AG09309 (cell line): ENCODE results near the gene PIGZ.

Experiments used
- DNase-seq: peaks from one replicate; pipeline ENCODE4 v3.0.0-alpha.2; 2010; ENCODE audit warnings: low read depth
- H3K4me3 ChIP-seq: 2 replicates; pipeline ENCODE4 v1.5.1; 2011; ENCODE audit warnings: mild to moderate bottlenecking, low read depth, low read length, moderate library complexity; ENCODE audit not compliant: control insufficient read depth
- TF ChIP-seq, protein P1 (sequence below): IDR thresholded peaks from 2 replicates; pipeline ENCODE4 v1.5.1; 2011; ENCODE audit warnings: mild to moderate bottlenecking, low read depth, low read length, inconsistent platforms; ENCODE audit not compliant: insufficient read depth, control insufficient read depth; ENCODE audit errors: missing control alignments

Gene PIGZ

DNA sequence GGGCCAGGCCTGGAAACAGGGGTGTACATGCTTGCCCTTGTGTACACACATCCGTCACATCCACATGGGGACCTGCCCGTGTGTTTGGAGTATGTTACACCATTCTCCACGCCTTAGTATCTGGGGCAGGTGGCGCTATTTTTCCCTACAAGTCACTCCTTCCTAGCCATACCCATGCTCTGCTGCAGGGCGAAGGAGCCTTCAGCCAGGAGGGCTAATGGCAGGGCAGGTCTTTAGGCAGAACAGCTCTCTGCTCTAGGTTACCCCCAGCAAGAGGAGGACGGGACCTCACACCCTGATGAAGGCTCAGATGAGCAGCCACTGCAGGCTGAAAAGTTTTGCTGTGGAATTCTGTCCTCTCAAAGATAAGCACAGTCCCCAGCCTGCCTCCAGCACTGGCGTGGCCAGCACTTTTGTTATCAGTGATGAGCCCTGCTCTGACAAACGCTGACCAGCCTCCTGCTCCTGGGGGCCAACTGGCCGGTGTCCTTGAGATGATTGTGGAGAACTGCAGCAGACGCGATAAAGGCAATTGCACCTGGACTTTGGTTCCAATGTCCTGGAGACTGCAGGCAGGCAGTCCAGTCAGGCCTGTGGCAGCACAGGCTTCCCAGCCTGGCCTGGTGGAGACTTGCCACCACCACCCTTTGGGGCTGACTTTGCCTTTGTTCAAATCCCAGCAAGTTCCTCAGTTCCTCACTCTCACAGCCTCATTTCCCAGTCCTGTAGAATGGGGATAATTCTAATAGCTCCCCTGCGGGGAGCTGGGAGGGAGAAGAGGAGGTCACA, 19.8 kb upstream of the PIGZ start:
- H3K4me3 ChIP-seq = no peak overlapping the region
- DNase-seq = no peak
- TF ChIP-seq, protein P1, sequence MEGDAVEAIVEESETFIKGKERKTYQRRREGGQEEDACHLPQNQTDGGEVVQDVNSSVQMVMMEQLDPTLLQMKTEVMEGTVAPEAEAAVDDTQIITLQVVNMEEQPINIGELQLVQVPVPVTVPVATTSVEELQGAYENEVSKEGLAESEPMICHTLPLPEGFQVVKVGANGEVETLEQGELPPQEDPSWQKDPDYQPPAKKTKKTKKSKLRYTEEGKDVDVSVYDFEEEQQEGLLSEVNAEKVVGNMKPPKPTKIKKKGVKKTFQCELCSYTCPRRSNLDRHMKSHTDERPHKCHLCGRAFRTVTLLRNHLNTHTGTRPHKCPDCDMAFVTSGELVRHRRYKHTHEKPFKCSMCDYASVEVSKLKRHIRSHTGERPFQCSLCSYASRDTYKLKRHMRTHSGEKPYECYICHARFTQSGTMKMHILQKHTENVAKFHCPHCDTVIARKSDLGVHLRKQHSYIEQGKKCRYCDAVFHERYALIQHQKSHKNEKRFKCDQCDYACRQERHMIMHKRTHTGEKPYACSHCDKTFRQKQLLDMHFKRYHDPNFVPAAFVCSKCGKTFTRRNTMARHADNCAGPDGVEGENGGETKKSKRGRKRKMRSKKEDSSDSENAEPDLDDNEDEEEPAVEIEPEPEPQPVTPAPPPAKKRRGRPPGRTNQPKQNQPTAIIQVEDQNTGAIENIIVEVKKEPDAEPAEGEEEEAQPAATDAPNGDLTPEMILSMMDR = no peak

DNA sequence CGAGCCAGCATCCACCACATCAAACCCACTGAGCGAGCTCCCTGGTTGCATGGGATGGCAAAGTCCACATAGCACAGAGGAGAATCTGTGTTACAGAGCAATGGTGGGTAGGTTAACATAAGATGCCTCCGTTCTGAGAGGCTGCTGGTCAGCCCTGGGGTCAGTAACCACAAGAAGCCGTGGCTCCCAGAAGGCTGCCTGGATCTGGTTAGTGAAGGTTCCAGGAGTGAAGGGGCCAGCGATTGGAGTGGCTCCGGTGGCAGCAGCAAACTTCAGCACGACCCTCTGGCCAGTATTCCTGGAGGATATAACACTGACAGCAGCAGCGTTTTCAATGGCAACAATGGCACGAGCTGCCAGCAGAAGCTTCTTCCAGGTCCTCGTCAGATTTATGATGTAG, 18.4 kb upstream of the PIGZ start:
- H3K4me3 ChIP-seq = no peak overlapping the region
- no peak for DNase-seq
- TF ChIP-seq, protein P1 = no peak

DNA sequence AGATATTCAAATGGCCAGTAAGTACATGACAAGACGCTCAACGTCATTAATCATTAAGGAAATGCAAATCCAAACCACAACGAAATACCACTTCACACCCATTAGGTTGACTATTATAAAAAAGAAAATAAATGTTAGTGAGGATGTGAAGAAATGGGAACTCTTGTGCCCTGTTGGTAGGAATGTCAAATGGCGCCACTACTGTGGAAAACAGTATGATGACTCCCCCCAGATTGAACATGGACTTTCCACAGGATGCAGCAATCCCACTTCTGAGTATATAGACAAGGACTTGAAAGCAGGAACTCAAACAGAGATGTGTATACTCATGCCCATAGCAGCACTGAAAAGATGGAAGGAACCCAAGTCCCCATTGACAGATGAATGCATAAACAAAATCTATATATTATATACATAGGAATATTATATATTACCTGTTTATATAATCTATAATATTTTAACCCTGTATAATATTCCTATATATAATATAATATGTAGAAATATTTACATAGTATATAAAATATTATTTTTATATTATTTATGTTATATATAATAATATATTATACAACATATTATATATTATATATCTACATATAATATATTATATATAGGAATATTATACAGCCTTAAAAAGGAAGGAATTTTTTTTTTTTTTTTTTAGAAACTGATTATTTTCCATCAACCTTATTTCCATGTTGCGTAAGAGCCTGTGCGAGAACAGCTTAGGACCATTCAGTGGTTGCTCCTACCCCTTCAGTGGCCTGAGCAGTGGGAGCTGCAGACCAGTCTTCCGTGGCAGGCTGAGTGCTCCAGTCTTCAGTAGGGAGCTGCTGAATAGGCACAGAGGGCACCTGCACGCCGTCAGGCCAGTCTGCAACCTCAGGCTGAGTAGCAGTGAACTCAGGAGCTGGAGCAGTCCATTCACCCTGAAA, 17.6 kb upstream of the PIGZ start:
- H3K4me3 ChIP-seq = no peak overlapping the region
- no peak for DNase-seq
- TF ChIP-seq, protein P1 = no peak

DNA sequence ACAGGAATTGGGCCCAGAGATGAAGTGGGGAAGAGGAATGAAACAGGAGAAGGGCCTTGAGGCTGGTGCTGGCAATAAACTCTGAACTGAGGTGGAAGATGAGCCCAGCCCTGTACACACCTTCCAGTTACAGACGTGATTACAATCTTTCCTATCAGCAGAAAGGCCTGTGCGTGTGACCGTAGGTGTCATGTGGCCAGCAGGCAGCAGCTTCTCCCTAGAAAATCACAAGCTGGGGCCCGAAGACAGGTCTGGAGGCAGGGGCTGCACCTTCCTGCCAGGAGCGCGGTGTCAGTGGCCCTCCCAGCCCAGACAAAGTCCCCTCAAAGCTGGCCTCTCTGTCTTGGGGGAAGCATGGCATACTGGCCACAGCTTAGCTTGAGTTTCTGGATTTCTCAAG, 16.7 kb upstream of the PIGZ start:
- no peak overlapping the region for H3K4me3 ChIP-seq
- no peak for DNase-seq
- TF ChIP-seq, protein P1 = no peak

DNA sequence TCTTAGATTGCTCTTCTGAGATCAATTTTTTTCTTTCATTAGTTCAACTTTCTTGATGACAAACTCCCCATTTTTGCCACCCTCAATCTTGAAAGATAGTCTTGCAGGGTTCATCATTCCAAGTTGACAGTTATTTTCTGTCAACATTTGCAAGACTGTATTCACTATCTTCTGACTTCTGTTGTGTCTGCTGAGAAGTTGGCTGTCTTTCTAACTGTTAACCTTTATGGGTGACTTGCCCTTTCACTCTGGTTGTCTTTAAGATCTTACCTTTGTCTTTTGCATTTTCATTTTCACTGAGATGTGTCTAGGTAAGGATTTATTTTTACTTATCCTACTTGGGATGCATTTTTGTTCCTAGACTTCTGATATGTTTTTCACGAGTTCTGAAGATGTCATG, 14.6 kb upstream of the PIGZ start:
- no peak for DNase-seq

DNA sequence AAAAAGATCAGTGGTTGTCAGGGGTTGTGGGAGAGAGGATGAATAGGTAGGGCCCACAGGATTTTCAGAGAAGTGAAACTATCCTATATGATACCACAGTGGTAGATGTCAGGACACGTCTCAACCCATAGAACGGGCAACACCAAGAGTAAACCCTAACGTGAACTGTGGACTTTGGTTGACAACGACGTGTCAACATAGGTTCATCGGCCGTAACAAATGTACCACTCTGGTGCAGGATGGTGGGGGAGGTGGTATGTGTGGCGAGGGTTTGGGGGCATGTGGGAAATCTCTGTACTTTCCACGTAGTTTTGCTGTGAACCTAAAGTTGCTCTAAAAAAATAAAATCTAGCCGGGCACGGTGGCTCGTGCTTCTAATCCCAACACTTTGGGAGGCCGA, 13.0 kb upstream of the PIGZ start:
- H3K4me3 ChIP-seq = no peak overlapping the region
- TF ChIP-seq, protein P1 = no peak
- DNase-seq = no peak

More for the DNA sequence above, 14.6 kb upstream of the PIGZ start:
- TF ChIP-seq, protein P1 = no peak
- H3K4me3 ChIP-seq = no peak overlapping the region
